Hematopoietic multipotent progenitor cell treated with erythropoietin and hydrocortisone succinate and interleukin-3 and kit ligand, for 6 days (in vitro differentiated cells): ENCODE results near the gene ATP10A.

Experiments used
- DNase-seq: peaks from one replicate; pipeline ENCODE4 v3.0.0-alpha.2; 2015

Gene ATP10A

GRCh38 chr15:25694239-25694584, 168.9 kb downstream of the ATP10A start:
- DNase-seq, result no peak

DNA sequence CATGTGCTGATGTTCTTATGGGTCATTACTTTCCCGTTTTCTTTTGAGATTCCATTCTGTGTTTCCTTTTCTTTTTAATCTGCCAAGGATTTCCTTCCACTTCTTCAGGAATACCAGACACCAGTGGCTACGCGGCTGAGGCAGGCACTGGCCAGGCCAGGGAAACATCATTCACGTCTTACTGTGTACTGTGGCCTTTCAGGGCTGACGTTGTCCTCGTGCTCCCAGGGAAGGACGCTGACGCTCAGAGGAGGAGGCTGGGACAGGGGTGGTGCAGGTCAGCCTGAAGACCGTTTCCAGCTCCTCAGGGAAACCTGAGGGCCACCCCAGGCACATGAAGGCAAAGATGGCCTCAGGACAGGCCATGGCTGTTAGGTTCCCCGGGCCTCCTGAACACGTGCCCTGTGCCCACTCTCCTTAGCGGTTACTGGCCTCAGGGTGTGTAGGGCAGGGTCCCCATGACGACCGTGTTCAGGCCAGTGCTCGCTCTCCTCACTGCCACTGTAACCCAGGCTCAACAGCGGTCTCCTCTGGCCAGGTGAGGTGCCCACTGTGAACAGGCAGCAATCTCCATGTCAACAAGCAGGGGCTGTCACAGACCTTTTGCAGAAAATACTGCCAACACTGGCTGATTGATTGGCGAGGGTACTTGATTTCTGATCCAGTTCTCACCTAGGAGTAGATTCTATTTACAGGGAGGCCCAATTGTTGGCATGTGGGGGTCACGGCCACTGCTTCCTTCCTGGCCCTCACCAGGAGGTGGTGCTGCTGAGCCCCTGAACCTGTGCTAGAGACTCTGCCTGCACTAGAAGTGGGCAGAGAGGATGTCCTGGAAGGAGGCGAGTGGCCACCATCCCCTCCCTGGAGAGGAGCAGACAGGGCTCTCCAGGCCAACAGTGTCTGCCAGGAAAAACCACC, 169.5 kb downstream of the ATP10A start:
- peak; percentile 49 for DNase-seq

DNA sequence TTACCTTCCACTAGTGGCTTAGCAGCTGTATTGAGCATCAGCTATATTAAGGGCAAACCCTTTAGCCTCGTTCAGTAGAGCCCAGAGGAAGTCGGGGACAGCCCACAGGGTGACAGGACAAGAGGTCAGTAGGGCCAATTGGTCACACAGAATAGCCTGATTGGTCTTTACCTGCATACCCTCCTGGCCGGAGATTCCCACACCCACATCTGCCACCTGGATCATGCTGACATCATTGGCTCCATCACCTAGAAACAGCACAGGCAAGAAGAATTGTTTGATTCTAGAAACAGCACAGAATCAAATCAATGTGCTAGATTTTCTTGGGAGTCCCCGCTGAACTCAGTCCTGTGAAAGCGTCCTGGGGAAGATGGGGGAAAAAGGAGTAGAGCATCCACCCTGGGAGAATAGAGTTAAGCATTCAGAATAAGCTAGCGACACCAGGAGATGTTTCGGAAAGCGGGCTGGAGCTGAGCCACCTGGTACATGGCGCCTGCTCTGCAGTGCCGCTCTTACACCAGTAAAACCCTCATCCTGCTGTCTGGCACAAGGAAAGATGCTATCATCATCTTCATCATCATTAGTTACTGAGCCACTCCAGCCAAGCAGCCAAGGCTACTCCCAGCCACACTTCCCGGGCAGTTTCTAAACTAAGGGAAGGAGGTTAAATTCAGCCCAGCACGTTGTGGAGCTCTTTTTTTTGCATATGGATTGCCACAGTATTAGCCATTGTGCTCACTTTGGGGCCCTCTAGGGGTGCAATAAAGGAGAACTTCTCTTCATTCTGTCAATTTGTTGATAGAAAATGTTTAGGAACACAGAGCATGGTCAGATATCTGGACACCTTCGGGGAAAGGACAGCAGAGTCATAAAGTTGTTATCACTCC, 171.3 kb downstream of the ATP10A start:
- DNase-seq, result peak; percentile 18

DNA sequence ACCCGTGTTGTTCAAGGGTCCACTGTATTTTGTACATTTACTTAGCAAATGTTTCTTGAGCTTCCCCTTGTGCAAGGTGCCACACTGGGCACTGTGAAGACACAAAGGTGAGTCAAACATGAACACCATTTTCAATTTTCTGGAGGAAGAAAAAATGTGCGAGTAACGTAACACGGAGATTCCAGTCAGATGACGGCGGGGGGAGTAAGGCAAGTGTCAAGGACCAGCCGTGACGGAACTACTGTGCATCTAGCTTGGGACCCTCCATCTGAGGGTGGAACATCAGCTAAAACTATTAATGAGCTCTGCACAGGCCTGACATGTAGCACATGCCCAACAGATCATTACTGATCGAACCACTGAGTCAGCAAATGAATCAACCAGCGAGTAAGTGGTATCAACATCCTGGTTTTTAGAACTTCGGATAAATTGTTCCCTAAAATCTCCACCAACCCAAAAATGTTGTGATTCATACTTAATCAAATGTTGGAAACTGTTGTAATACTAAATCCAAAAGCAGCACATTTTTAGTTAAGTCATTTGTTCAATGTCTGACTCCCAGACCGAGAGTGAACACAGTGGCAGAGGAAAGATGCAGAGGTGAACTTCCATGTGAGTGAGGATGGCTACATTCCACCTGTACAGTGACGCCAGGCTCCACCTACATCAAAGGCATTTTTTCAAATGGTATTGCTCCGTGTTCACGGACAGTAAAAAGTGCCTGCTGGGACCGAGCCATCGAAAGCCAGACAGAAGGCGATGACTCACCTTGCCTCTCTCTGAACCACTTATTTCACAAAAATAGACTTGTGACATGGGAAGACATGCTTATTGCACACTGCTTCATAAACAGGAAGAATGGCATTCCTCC, 172.2 kb downstream of the ATP10A start:
- DNase-seq, result no peak

GRCh38 chr15:25689592-25689991, 173.5 kb downstream of the ATP10A start:
- no peak for DNase-seq

GRCh38 chr15:25688166-25688565, 175.0 kb downstream of the ATP10A start:
- no peak for DNase-seq

DNA sequence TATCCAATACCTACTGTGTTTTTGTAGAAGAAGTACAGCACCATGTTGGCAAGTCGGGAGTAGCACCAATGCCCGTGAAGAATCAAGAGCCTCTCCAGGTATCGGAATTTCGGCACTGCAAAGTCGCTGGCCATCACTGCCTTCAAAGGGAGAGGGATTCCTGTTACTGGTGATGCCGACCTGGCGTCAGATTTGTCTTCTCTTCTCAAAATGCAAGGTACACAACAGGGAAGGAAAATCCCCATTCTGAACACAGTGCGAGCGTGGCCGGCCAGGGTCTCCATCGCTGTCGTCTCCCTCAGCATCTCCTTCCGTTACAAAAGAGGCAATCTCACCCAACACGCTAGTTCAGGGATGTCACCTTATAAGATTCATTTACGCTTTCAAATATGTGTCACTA, 175.4 kb downstream of the ATP10A start:
- no peak for DNase-seq

GRCh38 chr15:25687276-25687675, 175.9 kb downstream of the ATP10A start:
- DNase-seq, result no peak

DNA sequence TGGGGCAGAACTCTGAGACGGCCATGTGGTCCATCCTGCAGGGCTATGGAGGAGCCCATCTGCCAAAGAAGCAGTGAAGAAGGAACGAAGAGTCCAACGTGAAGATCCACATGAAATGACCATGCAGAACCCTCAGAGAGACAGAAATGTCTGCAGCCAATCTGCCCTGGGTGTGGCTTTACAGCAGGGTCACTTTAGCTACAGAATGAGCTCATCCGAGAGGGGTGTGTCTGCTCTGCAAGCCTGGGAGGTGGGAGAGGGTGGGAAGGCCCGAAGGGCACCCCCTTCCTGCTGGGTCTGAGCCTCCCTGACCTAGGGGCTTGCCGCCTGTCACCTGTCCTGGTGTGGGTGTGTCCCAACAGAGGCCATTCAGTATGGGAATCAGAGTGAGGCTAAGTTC, 176.3 kb downstream of the ATP10A start:
- DNase-seq, result no peak

DNA sequence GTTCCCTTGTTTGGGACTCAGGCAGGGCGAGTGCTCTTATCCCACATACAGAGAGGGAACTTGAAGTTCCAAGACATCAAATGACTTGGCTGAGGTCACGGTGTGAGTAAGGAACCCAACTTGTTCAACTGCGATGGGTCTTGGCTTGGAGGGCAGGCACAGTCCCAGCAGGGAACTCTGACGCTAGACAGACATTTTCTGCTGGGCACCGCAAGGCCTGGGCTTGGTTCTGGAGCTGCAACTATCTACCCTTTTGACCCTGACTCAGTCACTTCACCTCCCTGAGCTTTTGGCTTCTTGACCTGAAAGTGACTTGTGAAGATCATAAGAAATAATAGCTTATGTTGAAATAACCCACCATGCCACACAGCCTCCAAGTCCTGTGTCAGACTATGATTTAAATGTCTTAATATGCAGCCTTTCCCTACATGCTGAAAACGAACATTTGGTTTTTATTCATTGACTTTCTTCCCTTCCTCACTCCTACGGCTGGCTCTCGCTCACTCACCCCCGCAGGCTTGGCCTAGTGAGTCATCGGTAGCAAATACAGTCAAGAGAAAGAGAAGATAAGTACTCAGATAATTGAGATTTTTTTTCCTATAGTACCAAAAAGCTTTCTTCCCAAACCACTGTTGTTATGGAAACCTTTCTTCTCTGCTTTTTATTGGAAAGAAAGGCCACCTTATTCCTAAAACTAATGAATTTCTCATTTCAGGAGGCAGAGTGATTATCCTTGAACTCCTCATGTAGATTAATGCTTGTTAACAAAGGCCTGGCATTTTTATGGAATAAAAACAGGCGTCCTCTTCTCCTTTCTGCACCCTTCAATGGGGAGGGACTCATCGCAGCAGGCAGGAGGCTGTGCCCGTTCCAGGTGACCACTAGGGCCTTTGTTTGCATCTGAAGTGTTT, 178.4 kb downstream of the ATP10A start:
- no peak for DNase-seq

GRCh38 chr15:25683911-25684310, 179.2 kb downstream of the ATP10A start:
- DNase-seq, result no peak

- no peak for DNase-seq
Observed at GRCh38 chr15:25683415-25683814, 179.7 kb downstream of the ATP10A start.

- no peak for DNase-seq
Observed at GRCh38 chr15:25682340-25682739, 180.8 kb downstream of the ATP10A start.

DNA sequence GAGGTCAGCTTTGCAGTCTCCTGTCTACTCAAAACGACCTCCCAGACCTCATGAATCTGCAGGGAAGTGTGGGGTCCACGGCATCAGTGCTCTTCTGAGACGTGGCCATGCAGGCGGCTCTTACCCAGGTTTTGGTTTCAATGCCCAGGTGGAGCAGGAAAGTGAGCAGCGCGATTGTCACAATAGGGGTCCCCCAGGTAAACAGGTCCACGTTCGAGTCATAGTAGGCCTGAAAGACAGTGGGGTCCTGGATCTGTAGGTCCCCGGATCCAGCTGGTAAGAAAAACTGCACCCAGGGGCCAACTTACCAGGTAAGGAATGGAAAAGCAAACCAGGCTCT, 182.5 kb downstream of the ATP10A start:
- no peak for DNase-seq

- no peak for DNase-seq
Observed at GRCh38 chr15:25679964-25680685, 183.0 kb downstream of the ATP10A start.

- DNase-seq, result no peak
Observed at GRCh38 chr15:25679492-25679891, 183.6 kb downstream of the ATP10A start.

DNA sequence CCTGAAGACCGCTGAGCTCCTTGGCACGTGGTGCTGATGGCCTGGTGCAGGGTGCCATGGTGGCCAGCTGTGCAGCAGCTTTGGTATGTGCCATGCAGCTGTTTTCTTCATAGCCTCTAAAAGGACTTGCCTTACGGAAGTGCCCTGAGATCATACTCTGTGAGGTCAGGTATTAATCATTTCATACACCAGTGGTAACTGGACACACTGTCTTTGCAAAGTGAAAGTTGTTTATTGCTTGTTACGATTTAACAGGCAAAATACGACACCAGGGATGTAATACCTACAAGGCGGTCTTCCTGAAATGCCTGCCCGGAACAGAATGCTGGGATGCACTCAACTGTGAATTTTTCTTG, 184.6 kb downstream of the ATP10A start:
- DNase-seq, result no peak

DNA sequence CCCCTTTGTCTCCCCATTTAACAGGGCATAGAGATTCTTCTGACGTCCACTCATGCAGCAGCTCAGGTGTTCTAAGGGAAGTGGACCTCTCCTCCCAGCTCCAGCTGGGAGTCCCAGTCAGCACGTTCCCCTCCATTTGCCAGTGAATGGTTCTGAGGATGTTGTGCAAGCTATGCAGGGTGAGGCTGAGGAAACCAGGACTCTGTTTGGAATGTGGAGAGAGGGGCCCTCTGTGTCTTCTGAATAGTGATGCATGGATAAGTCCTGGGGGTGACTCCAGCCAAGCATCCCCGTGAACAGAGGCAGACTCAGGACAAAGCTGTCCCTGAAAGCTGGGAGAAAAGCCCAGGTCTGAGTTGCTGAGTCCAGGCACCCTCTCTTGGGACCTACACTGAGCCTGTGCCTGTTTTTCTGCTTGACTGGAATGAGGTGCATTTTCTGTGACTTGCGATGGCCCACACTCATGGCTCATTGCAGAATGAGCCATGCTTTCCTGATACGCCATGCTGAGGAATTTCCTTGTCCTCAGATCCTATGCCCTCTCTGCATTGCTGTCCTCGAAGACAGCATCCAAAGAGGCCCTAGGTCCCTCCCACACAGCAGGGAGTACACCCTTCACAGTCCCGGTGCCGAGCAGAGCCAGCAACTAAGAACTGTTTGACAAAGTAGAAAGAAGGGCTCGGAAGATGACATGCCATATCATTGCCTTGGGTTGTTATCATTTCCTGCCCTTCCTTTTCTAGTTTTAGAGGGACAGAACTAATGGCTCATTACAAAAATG, 185.2 kb downstream of the ATP10A start:
- no peak for DNase-seq

DNA sequence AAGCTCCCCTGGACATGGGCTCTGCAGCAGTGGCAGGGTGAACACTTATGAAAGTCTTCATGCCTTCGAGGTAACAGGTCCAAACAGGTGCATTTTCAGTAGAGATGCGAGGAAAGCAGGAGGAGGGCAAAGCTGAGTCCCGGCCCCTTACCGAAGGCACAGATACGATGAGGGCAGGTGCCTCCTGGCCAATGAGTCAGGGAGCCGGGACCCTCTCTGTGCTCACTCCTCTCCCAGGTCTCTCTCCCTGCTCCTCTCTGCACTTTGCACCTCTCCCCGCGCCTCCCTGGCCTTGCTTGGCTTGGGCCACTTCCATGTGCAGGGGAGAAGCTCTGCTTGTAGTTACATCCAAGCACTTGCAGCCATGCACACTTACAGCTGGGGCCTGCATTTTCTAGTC, 187.1 kb downstream of the ATP10A start:
- no peak for DNase-seq

- DNase-seq, result no peak
Observed at GRCh38 chr15:25675396-25675795, 187.7 kb downstream of the ATP10A start.

DNA sequence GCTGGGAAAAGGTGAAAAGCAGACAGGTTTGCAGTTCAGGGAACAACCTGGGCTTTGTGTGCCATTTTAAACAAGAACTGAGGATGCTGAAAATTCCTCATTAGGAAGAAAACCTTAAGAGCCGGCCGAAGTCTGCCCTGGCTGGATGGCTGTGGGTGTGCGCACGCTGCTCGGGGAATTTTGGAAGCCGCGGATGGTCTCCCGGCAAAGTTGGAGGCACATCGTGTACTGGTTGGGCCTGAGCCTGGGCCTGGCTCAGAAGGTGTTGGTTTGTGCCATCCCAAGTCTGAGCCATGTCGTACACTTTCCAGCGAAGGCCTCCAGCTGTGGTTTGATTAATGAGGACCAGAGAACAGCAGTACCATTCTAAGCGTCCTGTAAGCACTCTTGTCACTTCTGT, 188.2 kb downstream of the ATP10A start:
- DNase-seq, result no peak
